H1 (cell line): Measurements from ENCODE around the gene PRKAR1B. TPM values are rescaled to one million over a fixed set of nuclear protein-coding genes. Genes with fewer than 3 reads are reported as not detected.

Source experiments
- BRCA1 ChIP-seq: IDR thresholded peaks from 2 replicates; pipeline ENCODE4 v1.6.1; 2012; ENCODE audit warnings: low read depth, low read length, improper control_type of control experiment
- JUND ChIP-seq: IDR thresholded peaks from 2 replicates; pipeline ENCODE4 v1.6.1; 2011; ENCODE audit warnings: mild to moderate bottlenecking, improper control_type of control experiment, low read length
- POLR2A ChIP-seq, 2 experiments: IDR thresholded peaks; 1 replicate in 1 of 2; 2 replicates in 1 of 2; pipeline ENCODE4 v1.6.1; 2011; ENCODE audit warnings: low read depth in 2 of 2, low read length in 2 of 2, mild to moderate bottlenecking in 2 of 2; ENCODE audit errors: control extremely low read depth in 1 of 2
- SP4 ChIP-seq: IDR thresholded peaks from 2 replicates; pipeline ENCODE4 v1.6.1; 2012; ENCODE audit warnings: low read length, inconsistent platforms
- TCF12 ChIP-seq: IDR thresholded peaks from 2 replicates; pipeline ENCODE4 v1.6.1; 2011; ENCODE audit warnings: low read depth, mild to moderate bottlenecking, low read length
- polyA plus RNA-seq, 7 experiments: library from polyadenylated mRNA; depleted of rRNA in 3 of 7; stranded (reverse) in 5 of 7; unstranded in 2 of 7; fragments of >200 nt in 5 of 7; fragments of 200-250 nt in 2 of 7; gene quantifications; 1 replicate in 5 of 7; 2 replicates in 1 of 7; 4 replicates in 1 of 7; pipeline versions ENCODE4 v1.2.1 to v1.2.3, GENCODE V29; 2011 to 2013; ENCODE audit warnings: missing spikeins in 2 of 7, mixed read lengths in 2 of 7
- total RNA-seq: library from RNA; stranded (reverse); fragmentation: NEBNext Ultra II Directional; extraction: Animal tissue kit (Norgen Biotek cat#: 25700); gene quantifications from 2 replicates; pipeline ENCODE4 v1.2.1, GENCODE V29; 2021
- TF ChIP-seq, protein P1 (sequence below): fragments of 300-600 bp; sonication (generic); IDR thresholded peaks from 2 replicates; pipeline ENCODE4 v1.7.1; 2012; ENCODE audit warnings: low read length, moderate library complexity, mild to moderate bottlenecking, inconsistent platforms; ENCODE audit not compliant: insufficient replicate concordance
- TF ChIP-seq, protein P2 (sequence below): IDR thresholded peaks from 2 replicates; pipeline ENCODE4 v1.6.1; 2012; ENCODE audit warnings: low read length, inconsistent platforms

The PRKAR1B gene
- total and polyA plus RNA-seq, 2 of the 8 experiments (the other 6 are each of a cell fraction or from before 2014, with no cell fraction given) = 12.3 to 55.7 TPM

DNA sequence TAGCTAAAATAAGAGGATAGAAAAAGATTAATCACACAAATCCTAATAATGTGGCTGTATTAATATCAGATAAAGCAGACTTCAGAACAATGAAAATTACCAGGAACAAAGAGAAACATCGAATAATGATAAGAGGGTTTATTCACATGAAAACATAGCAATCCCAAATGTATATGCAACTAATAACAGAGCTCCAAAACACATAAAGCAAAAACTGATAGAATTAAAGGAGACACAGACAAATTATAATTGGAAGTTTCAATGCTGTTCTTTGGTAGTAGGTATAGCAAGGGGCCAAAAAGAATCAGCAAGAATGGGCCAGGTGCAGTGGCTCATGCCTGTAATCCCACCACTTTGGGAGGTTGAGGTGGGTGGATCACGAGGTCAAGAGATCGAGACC is 24.0 kb downstream of the PRKAR1B start (continued):
- TF ChIP-seq, protein P1, sequence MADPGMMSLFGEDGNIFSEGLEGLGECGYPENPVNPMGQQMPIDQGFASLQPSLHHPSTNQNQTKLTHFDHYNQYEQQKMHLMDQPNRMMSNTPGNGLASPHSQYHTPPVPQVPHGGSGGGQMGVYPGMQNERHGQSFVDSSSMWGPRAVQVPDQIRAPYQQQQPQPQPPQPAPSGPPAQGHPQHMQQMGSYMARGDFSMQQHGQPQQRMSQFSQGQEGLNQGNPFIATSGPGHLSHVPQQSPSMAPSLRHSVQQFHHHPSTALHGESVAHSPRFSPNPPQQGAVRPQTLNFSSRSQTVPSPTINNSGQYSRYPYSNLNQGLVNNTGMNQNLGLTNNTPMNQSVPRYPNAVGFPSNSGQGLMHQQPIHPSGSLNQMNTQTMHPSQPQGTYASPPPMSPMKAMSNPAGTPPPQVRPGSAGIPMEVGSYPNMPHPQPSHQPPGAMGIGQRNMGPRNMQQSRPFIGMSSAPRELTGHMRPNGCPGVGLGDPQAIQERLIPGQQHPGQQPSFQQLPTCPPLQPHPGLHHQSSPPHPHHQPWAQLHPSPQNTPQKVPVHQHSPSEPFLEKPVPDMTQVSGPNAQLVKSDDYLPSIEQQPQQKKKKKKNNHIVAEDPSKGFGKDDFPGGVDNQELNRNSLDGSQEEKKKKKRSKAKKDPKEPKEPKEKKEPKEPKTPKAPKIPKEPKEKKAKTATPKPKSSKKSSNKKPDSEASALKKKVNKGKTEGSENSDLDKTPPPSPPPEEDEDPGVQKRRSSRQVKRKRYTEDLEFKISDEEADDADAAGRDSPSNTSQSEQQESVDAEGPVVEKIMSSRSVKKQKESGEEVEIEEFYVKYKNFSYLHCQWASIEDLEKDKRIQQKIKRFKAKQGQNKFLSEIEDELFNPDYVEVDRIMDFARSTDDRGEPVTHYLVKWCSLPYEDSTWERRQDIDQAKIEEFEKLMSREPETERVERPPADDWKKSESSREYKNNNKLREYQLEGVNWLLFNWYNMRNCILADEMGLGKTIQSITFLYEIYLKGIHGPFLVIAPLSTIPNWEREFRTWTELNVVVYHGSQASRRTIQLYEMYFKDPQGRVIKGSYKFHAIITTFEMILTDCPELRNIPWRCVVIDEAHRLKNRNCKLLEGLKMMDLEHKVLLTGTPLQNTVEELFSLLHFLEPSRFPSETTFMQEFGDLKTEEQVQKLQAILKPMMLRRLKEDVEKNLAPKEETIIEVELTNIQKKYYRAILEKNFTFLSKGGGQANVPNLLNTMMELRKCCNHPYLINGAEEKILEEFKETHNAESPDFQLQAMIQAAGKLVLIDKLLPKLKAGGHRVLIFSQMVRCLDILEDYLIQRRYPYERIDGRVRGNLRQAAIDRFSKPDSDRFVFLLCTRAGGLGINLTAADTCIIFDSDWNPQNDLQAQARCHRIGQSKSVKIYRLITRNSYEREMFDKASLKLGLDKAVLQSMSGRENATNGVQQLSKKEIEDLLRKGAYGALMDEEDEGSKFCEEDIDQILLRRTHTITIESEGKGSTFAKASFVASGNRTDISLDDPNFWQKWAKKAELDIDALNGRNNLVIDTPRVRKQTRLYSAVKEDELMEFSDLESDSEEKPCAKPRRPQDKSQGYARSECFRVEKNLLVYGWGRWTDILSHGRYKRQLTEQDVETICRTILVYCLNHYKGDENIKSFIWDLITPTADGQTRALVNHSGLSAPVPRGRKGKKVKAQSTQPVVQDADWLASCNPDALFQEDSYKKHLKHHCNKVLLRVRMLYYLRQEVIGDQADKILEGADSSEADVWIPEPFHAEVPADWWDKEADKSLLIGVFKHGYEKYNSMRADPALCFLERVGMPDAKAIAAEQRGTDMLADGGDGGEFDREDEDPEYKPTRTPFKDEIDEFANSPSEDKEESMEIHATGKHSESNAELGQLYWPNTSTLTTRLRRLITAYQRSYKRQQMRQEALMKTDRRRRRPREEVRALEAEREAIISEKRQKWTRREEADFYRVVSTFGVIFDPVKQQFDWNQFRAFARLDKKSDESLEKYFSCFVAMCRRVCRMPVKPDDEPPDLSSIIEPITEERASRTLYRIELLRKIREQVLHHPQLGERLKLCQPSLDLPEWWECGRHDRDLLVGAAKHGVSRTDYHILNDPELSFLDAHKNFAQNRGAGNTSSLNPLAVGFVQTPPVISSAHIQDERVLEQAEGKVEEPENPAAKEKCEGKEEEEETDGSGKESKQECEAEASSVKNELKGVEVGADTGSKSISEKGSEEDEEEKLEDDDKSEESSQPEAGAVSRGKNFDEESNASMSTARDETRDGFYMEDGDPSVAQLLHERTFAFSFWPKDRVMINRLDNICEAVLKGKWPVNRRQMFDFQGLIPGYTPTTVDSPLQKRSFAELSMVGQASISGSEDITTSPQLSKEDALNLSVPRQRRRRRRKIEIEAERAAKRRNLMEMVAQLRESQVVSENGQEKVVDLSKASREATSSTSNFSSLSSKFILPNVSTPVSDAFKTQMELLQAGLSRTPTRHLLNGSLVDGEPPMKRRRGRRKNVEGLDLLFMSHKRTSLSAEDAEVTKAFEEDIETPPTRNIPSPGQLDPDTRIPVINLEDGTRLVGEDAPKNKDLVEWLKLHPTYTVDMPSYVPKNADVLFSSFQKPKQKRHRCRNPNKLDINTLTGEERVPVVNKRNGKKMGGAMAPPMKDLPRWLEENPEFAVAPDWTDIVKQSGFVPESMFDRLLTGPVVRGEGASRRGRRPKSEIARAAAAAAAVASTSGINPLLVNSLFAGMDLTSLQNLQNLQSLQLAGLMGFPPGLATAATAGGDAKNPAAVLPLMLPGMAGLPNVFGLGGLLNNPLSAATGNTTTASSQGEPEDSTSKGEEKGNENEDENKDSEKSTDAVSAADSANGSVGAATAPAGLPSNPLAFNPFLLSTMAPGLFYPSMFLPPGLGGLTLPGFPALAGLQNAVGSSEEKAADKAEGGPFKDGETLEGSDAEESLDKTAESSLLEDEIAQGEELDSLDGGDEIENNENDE = no peak
- TF ChIP-seq POLR2A (IDR thresholded peaks at IDR 0.05; ENCODE audit: control extremely low read depth in 1 of 2, low read depth in 2 of 2, low read length in 2 of 2) (no peak), JUND (no peak), TCF12 (no peak), BRCA1 (no peak), SP4 (no peak)
- TF ChIP-seq, protein P2, sequence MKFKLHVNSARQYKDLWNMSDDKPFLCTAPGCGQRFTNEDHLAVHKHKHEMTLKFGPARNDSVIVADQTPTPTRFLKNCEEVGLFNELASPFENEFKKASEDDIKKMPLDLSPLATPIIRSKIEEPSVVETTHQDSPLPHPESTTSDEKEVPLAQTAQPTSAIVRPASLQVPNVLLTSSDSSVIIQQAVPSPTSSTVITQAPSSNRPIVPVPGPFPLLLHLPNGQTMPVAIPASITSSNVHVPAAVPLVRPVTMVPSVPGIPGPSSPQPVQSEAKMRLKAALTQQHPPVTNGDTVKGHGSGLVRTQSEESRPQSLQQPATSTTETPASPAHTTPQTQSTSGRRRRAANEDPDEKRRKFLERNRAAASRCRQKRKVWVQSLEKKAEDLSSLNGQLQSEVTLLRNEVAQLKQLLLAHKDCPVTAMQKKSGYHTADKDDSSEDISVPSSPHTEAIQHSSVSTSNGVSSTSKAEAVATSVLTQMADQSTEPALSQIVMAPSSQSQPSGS = no peak
